RCC 7860 (cell line): ENCODE data around the gene TMEM170A.
"Not testable (repeated sequence)": the region's sequence is repeated elsewhere in the genome, so short reads cannot be mapped to it uniquely, and the experiment has no call there.

Experiments
- DNase-seq: peaks from one replicate; pipeline ENCODE4 v3.0.0-alpha.2; 2015; ENCODE audit warnings: low spot score
- FAIRE-seq: peaks from 2 replicates; lab custom pipeline; 2012; peaks lifted over from hg19 to GRCh38; lab: Jason Lieb, UNC

TMEM170A gene

DNA sequence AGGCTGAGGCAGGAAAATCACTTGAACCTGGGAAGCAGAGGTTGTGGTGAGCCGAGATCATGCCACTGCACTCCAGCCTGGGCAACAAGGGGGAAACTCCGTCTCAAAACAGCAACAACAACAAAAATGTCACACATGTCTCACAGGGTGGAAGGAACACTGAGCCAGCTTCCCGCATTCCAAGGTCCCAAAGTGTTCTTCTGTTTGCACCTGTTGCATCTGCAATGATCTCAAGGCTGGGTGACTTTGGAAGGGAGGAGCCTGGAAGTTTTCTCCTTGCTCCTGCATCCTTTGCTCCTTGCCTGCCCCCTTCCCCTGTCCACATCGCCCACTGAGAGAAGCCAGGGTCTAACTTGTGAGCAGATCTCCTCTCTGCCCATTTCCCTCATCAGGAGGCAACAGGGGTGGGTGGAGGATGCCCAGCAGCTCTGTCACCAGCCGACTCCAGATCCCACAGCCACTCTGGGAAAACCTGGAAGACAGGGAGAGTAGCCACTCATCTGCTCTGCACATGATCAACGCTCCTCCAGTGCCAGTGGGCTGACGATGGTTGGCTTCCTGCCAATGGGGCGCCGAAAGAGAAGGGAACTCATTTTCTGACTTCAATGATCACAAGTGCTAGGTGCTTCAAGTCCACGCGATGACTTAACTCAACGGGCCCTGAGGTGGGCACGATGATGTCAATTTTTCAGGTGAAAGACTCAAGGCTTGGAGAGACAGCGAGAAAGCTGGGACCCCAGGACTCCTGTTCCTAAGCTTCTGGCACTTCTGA, 18.1 kb upstream of the TMEM170A start:
- no peak for FAIRE-seq
- DNase-seq = no peak

DNA sequence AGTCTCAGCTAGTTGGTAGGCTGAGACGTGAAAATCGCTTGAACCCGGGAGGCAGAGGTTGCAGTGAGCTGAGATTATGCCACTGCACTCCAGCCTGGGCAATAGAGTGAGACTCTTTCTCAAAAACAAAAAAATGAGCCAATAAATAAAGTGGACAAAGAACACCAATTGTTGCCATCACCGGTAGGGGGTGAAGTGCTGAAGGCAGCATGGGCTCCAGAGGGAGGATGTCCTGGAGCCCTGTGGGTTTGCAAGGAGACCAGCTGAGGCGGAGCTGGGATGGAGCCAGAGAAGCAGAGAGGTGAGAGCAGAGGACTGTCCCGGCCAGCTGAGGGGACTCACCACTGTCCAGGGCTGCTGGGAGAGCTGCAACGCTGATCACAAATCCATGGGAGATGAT, 17.0 kb upstream of the TMEM170A start:
- DNase-seq (no peak), FAIRE-seq (no peak)

DNA sequence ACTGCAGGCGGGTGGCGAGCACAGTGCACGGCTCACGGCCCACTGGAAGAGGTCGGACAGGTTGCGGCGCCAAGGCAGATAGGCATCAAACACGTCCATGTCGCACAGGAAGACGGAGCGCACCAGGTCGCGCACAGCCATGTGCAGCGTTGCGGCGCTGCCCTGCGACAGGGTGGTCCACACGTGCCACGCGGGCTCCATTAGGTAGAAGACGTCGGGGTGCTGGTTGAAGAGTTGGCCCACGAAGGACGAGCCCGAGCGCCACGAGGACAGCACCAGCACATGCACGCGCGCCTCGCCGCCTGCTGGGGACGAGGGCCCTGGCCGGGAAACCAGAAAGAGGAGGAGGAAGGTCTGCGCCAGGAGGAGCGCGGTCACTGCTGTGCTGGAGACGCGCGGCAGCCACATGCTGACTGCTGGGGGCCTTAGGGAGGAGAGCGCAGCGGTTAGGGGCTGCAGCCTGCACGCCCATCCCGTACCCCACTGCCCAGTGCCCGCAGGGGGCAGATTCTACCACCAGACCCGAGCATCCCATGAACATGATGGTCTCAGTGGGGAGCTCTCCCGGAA, 15.0 kb upstream of the TMEM170A start:
- FAIRE-seq (no peak), DNase-seq (no peak)

DNA sequence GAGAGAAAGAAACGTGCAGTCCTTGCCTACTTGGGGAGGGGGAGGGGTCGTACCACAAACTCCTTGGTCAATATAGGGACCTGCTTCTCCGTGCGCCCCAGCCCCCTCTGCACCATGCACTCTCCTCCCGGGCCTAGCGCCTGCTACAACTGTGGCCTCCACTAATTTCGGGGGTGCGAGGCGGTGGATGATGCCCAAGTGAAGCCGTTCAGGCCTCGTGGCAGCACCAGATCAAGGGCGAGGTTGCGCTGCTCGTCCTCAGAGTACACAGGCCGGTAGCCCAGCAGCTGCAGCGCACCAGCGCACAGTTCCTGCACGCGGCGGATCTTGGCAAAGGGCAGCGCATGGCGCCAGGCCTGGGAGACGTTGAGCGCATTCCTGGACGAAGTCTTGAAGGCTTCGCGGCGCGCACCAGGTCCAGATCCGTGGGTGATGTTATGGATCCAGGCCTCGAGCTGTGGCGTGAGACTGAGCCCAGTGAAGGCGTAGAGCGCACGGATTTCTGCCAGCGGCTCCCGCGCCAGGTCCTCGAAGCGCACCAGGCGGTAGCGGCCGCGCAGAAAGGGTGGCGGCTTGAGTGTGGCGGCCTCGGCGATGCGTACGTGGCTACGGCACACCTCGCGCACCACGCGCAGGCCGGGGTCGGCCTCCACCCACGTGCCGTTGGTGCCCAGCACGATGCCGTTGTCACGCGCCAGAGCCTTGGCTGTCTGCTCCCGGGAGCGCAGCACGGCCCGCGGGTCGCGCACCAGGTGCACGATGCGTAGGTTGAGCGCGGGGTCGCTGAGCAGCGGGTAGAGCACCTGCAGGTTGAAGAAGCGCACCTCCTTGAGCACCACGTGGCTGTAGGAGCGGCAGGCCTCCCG, 14.2 kb upstream of the TMEM170A start:
- DNase-seq = no peak
- no peak for FAIRE-seq

DNA sequence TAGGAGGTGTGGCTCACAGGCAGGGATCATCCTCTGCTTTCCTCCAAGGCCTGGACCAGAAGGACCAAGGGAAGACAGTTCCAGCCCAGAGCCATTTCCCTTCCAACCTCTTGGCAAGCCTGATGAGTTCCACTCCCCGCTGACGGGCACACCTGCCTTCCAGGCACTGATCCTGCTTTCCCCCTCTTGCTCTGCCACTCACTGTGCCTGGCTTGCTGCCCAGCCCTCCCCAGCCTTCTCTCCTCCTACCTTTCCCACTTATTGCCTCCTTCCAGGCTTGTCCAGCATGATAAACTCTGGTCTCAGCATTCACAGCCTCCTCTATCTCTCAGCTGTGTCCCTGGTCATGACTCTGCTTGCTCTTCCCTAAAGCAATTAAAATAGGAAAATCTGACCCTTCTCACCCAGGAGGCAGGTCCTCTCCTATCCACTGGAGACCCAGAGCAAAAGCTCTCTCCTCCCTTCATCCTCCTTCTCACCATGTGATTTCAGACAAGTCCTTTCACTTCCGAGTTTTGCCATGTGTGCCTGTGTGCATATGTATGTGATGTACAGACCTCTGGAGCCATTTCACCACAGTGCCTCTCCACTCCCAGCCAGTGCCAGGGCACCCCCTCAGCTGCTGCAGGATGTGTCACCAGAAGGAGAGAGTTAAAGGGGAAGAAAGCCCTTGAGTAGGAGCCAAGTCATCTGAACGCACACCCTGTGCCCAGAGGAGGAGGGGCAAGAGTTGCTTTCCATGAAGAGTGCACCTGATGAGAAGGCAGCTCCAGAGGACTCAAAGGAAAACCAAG, 13.4 kb upstream of the TMEM170A start:
- no peak for DNase-seq
- no peak for FAIRE-seq

DNA sequence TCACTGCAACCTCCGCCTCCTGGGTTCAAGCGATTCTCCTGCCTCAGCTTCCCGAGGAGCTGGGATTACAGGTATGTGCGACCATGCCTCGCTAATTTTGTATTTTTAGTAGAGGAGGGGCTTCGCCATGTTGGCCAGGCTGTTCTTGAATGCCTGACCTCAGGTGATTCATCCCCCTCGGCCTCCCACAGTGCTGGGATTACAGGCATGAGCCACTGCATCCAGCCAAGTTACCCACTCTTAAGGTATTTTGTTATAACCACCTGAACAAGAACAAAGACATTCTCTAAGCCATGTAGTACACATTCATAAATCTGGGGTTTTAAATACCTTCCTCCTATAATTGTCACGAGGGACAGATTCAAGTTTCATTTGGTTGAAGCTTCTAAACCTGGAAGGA, 12.3 kb upstream of the TMEM170A start:
- FAIRE-seq (no peak), DNase-seq (no peak)

DNA sequence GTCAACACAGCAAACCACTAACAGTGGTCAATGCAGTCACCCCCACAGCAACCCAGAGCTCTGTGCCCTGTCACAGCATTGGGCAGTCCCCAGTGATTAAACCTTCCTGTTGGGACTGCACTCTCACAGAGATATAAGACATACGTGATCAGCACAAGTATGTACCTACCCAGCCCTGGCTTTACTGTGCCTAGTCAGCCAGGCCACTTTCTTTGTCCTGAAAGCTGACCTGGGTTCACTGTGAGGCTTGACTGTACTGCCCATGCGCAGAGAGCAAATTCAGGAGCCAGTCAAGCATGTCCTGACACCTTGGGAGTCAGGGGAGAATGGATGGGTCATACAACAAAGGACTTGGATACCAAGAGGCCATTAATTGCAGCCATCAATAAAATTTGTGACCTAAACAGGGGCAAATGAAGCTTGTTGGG, 10.9 kb upstream of the TMEM170A start:
- FAIRE-seq (no peak), DNase-seq (no peak)

DNA sequence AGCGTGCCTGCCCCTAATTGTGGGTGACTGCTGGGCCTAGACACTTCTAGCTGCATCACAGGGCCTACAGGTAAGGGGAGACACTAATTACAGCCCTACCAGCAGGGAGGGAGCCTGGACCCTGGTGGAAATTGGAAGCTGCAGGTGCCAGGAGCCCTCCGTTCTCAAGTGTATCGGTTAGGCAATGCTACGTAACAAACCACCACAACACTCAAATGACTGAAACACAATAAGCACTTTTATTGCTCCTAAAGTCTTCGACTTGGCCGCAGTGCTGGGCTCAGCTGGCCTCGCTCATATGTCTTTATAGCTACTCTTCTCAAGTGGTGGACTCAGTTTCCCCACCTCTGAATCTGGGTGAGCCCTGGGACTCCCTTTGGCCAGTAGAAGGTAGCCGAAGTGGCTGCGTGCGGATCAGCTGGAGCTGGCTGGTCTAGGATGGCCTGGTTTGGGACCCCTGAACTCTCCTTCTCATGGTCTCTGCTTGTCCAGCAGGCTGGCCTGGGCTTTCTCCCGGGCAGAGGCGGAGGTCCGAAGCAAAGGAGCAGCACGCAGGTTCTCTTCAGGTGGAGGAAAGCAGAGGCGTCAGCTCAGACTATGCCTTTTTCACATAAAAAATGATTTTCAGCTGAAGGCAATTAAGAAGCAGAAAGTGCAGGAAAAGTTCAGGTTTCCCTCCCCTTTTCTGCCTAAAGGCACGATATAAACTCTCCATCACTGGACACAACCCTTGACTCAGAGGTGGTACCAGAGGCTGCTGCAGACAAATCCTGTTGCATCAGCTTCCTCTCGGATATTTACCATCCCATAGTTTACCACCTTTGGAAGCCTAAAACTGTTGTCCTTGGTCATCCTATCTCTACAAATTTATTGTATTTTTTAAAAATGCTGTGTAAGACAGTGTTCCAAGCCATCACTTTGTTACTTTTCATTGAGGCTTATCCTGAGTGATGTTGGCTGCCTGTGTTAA, 8.7 kb upstream of the TMEM170A start:
- FAIRE-seq = no peak
- DNase-seq = no peak

DNA sequence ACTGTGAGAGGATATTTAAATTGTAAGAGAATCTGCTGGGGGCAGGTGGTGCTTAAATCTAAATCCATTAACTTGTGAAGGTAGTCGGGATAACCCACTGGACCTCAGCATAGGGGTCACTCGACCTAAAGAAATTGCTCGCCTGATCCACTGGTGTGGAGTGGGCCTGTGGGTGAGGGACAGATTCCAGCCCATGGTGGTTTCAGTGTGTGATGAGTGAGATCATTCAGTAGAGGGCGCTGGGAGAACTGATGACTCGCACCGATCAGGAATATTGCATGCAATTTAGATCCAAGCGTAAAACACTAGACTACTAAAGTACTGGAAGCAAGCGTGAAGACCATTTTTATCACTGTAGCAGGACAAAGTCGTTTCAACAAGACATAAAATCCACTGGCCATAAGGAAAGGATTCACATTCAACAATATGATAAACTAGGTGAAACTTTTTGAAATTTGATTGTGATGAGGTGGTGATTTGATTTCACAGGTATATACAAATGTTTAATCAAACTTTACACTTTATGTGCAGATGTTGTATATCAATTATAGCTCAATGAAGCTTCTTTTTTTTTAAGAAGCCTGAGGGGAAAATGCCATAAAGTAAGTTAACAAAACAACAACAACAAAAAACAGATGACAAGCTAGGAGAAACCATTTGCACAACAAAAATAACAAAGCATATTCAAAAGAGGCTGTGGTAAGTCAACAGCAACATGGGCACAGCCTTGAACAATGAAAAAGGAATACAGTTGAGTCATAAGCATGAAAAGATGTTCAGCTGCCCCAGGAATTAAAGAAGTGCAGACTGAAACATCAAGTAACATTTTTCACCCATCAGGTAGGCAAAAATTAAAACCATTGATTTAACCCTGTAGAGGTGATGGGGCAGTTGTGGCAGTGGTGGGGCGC, 7.5 kb upstream of the TMEM170A start:
- peak; percentile 32 for DNase-seq
- no peak for FAIRE-seq

DNA sequence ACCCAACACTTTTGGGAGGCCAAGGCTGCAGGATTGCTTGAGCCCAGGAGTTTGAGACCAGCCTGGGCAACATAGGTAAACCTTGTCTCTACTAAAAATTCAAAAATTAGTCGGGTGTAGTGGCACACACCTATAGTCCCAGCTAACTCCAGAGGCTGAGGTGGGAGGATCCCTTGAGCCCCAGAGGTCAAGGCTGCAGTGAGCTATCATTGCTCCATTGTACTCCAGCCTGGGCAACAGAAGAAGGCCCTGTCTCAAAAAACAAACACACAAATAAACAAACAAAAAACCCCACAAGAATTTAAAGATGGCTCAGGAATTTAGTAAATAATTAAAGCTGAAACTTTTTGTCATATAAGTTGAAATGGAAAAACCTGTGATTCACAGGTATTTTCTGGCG, 2.3 kb upstream of the TMEM170A start:
- DNase-seq (no peak), FAIRE-seq (no peak)

DNA sequence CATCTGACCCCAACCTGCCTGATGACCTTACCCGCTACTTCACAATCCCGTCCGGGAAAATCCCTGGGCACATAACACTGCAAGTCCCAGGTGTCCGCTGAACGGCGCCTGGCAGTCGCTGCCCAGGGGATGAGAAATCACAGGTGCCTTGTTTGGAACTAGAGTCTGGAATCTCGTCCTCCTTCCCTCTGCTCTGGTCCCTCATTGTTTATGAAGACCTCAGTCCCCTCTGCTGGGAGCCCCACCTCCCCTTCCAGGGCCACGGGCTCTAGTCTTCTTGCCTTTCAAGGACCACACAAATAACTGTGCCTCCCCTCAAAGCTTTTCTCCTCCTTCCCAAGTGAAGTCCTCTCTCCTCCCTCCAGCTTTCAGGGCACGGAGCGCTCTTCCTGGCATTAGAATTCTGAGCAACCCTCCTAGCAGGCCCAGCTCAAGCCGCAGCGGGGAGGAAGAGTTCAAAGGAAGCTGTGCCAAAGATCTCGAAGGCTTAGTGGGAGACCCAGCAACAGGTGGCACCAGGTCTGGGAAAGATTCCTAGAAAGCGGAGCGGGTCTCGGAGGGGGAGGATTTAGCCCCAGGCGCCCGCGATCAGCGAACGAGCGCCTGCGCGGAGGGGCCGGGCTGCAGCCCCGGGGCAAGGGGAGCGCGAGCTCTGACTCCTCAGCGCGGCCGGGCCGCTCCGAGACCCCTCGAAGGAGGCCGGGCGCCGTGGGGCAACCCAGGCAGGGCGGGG, 934 bp downstream of the TMEM170A start:
- not testable (repeated sequence) for FAIRE-seq, DNase-seq

DNA sequence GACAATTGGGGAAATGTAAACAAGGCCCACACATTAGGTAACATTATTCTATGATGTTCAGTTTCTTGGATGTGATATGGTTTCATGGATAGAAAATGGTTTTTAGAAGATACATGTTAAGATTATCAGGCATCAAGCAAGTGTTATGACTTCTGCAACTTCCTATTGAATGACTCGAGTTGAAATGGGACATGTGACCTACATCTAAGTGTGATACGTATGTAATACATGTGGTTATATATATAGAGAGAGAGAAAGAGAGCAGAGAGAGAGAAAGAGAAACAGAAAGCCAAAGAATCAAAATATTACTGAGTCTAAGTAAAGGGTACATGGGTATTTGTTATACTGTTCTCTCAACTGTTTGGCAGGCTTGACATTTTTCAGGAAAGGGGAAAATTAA, 1.7 kb downstream of the TMEM170A start:
- FAIRE-seq (no peak), DNase-seq (no peak)

DNA sequence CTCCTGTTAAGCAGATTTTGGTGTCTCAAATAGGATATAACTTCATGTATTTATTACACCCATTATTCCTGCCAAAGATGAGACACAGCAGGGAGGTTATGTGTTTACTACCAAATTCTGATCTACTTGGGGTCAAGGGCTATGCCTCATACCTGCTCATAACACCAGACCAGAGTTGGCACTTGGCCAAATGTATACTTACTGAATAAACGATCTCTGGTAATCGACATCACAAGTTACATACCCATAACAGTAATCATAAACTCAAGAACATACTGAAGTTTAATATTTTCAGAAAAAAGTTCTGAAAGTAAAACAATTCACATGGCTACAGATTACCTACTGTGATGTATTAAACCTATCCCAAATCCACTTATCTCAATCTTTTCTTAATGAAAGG, 2.9 kb downstream of the TMEM170A start:
- FAIRE-seq (no peak), DNase-seq (no peak)

DNA sequence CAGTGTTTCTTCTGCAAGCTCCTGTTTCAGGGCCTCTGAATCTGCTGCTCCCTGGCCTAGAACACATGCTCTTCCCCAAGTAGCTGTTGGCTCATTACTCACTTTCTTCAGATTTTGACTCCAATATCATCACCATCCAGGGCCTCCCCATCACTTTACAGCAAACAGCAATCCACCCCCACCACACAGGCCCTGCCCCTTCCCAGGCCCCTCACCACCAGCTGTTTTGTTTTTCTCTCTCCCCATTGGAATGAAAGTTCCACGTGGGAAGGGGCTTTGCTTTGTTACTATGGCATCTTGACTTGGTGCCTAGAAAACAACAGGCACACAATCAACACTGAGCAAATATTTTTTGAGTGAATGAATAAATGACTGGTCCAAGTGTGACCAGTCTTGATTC, 4.0 kb downstream of the TMEM170A start:
- FAIRE-seq = no peak
- no peak for DNase-seq

DNA sequence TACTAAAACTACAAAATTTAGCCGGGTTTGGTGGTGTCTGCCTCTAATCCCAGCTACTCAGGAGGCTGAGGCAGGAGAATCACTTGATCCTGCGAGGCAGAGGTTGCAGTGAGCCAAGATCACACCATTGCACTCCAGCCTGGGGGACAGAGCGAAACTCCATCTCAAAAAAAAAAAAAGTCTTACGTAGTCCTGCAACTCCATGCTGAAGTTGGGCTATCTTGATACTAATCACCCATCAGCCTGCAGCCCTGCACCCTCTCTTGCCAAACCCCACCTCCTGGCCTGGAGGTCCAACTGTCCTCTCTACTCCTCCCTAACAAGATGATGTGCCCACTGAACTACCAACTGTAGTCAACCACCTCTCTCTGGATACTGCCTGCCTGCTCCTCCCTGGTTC, 4.8 kb downstream of the TMEM170A start:
- FAIRE-seq = no peak

DNA sequence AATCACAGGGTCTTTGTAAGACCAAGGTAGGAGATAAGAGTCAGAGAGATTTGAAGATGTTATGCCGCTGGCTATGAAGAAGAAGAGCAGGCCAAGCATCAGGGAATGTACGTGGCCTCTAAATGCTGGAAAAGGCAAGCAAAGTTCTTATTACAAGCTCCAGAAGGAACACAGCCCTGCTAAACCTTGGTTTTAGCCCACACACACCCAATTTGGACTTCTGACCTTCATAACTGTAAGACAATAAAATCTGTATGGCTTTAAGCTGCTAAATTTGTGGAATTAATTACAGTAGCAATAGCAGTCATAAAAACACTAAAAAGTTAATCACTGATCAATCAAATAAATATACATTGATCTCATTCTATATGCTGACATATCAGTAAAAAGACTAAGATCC, 6.0 kb downstream of the TMEM170A start:
- no peak for FAIRE-seq

More for the DNA sequence above, 4.8 kb downstream of the TMEM170A start:
- no peak for DNase-seq

DNA sequence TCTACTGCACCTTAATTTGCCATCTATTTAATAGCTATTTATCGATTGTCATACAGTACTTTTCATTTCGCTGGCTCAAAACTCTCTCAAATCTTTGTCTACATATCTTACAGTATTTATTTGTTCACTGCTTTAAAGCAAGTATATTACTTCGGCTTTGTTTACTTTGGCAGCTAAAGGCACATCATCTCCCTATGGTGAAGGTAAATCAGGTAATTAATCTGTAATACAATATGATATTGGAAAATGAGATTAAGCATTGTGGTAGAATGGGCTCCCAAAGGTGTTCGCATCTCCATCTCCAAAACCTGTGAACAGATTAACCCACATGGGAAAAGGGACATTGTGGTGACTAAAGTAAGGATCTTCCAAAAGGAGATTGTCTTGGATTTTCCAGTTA, 6.5 kb downstream of the TMEM170A start:
- FAIRE-seq = no peak
- DNase-seq = no peak

More for the DNA sequence above, 6.0 kb downstream of the TMEM170A start:
- no peak for DNase-seq

DNA sequence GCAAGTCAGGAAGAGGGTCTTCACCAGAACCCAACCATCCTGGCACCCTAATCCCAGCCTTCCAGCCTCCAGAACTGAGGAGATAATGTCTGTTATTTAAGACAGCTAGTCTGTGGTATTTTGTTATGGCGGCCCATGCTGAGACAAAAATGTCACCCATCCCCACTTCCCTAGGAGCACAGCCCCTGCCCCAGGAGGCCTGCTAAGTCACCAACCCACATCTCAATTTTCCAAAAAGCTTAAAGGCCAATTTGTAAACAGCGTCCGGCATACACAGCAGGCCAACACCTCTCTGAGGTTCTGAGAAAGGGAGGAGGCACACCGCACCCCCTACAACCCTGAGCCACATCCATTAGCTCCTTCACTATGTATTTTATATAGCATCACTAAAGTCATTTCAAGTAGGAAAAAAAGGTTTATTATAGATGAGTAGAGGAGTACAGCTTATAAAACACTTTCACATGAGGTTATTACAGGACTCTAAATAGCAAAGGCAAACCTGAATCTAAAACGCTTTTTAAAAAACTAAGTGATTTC, 6.9 kb downstream of the TMEM170A start:
- no peak for FAIRE-seq
- DNase-seq = no peak
